H1 (cell line): ENCODE measurements around the gene KCNQ2. TPM values are rescaled to one million over a fixed set of nuclear protein-coding genes. Genes with fewer than 3 reads are reported as not detected.

Experiments
- MAFK ChIP-seq: IDR thresholded peaks from 2 replicates; pipeline ENCODE4 v1.6.1; 2012; ENCODE audit warnings: low read depth, mild to moderate bottlenecking, improper control_type of control experiment, low read length
- PHF8 ChIP-seq: fragments of 200-600 bp; sonication (generic); conservative IDR thresholded peaks from 2 replicates; pipeline ENCODE4 v1.7.1; 2012; ENCODE audit warnings: low read depth, mild to moderate bottlenecking, inconsistent platforms, low read length, moderate library complexity
- TAF1 ChIP-seq: IDR thresholded peaks from 2 replicates; pipeline ENCODE4 v1.6.1; 2011; ENCODE audit warnings: mild to moderate bottlenecking, low read depth, low read length
- polyA plus RNA-seq, 7 experiments: library from polyadenylated mRNA; depleted of rRNA in 3 of 7; stranded (reverse) in 5 of 7; unstranded in 2 of 7; fragments of >200 nt in 5 of 7; fragments of 200-250 nt in 2 of 7; gene quantifications; 1 replicate in 5 of 7; 2 replicates in 1 of 7; 4 replicates in 1 of 7; pipeline versions ENCODE4 v1.2.1 to v1.2.3, GENCODE V29; 2011 to 2013; ENCODE audit warnings: missing spikeins in 2 of 7, mixed read lengths in 2 of 7
- total RNA-seq: library from RNA; stranded (reverse); fragmentation: NEBNext Ultra II Directional; extraction: Animal tissue kit (Norgen Biotek cat#: 25700); gene quantifications from 2 replicates; pipeline ENCODE4 v1.2.1, GENCODE V29; 2021

KCNQ2 gene
- total and polyA plus RNA-seq, 2 of the 8 experiments (the other 6 are each of a cell fraction or from before 2014, with no cell fraction given) = 82.6 to 243 TPM

DNA sequence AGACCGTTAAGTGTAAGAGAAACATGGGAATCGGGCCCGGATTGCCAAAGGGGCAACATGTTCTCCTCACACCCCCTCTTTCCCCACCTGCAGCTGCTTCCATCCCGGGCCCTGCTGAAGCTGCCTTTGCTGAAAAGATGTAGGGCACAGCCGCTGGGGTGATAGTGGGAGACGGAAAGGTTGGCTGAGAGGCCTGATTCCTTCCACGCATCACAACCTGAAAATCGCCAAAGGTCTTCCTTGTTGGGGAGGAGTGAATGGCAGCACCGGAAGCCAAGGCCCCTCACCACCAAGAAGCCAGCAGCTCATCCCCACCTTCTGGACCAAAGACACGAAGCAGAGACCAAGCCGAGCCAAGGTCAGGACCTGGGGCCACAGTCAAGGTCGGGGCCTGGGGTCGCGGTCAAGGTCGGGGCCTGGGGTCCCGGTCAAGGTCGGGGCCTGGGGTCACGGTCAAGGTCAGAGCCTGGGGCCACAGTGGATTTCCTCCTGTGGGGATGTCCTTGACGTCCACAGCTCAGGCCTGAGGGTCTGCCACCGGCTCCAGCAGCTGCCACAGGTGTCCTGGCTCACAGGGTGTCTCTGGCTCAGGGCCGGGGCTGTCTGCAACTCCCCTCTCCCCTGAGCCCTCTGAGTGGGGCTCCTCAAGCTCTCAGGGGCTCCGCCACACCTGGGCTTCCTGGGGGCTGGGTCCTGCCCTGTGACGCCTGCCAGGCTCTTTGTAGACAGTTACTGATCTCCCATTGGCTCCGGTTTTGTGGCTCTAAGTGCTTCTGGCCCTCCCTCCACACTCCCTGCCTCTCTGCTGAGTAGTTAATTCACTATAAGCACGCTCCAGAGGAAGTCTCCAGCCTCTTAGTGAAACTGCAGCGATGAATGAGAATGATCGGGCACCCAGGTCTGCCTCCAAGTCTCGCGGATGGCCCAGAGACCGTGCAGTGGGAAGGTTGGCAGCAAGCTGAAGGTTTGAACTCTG is 105.8 kb downstream of the KCNQ2 start (continued):
- TF ChIP-seq TAF1 = no peak
- TF ChIP-seq MAFK = no peak
- TF ChIP-seq PHF8 = no peak
